ENCODE measurements around the gene CCNB3. TPM values are rescaled to one million over a fixed set of nuclear protein-coding genes. Genes with fewer than 3 reads are reported as not detected.

CCNB3 gene
- total and polyA plus RNA-seq, 2 of the 4 experiments (the other 2 are of a cell fraction), result 0.09 to 0.18 TPM

- H3K4me2 ChIP-seq (ENCODE audit: low read depth, low read length), result no peak overlapping the region
- no TSS peak for BruUV-seq (replicated peaks)
- no peak overlapping the region for H3K4ac ChIP-seq (ENCODE audit: low read depth, low read length)
- H3K36me3 ChIP-seq (ENCODE audit: control insufficient read depth, insufficient read depth, low read length), result no peaks in the 10 kb centered on the region
- no peaks in the 10 kb centered on the region for H3K9me1 ChIP-seq (ENCODE audit: insufficient read depth, low read length)
- no peak overlapping the region for H3K18ac ChIP-seq (ENCODE audit: low read depth, low read length)
- no peak for TF ChIP-seq ELK1 (IDR thresholded peaks at IDR 0.05; ENCODE audit: borderline replicate concordance, low read depth, low read length)
- TF ChIP-seq BHLHE40 (IDR thresholded peaks at IDR 0.05; ENCODE audit: low read depth, low read length), result no peak
- TF ChIP-seq FOS (IDR thresholded peaks at IDR 0.05; ENCODE audit: low read depth, low read length), result no peak
- TF ChIP-seq CEBPB (IDR thresholded peaks at IDR 0.05; ENCODE audit: low read depth, low read length), result no peak
- no peak for TF ChIP-seq CHD1 (IDR thresholded peaks at IDR 0.05; ENCODE audit: low read depth, low read length)
- no peak for TF ChIP-seq RCOR1 (IDR thresholded peaks at IDR 0.05; ENCODE audit: insufficient replicate concordance, low read length)
- no peak for TF ChIP-seq POLR2A (IDR thresholded peaks at IDR 0.05; ENCODE audit: low read depth, low read length)
- TF ChIP-seq MAFK (IDR thresholded peaks at IDR 0.05; ENCODE audit: low read depth, low read length), result no peak
- no peak for TF ChIP-seq CTCF (conservative IDR thresholded peaks at IDR 0.05; ENCODE audit: low read depth, low read length)
- TF ChIP-seq RAD21 (IDR thresholded peaks at IDR 0.05; ENCODE audit: low read length), result no peak
- no peak for TF ChIP-seq SMC3 (IDR thresholded peaks at IDR 0.05; ENCODE audit: low read depth, low read length)
- TF ChIP-seq RFX5 (IDR thresholded peaks at IDR 0.05; ENCODE audit: low read depth, low read length), result no peak
- TF ChIP-seq MAZ (IDR thresholded peaks at IDR 0.05; ENCODE audit: borderline replicate concordance, low read depth, low read length), result no peak
- TF ChIP-seq NFE2L2 (IDR thresholded peaks at IDR 0.05; ENCODE audit: low read depth, low read length), result no peak
- no peak for TF ChIP-seq MXI1 (IDR thresholded peaks at IDR 0.05; ENCODE audit: borderline replicate concordance, low read depth, low read length)
- no peak for TF ChIP-seq USF2 (IDR thresholded peaks at IDR 0.05; ENCODE audit: low read depth, low read length)
- no peak overlapping the region for H2BK20ac ChIP-seq (ENCODE audit: low read depth, low read length)
- no peak overlapping the region for H3K23ac ChIP-seq (ENCODE audit: low read depth, low read length)
- H3K9ac ChIP-seq (ENCODE audit: low read depth, low read length), result no peak overlapping the region
- no CpG with 5 or more reads among the region's 9 CpGs for WGBS, 2 experiments (ENCODE audit: extremely low coverage in 2 of 2, insufficient read length in 1 of 2)
- in situ Hi-C loops (cut with MboI; ENCODE audit: low sequenced_read_pairs) (no loop called here), dilution Hi-C loops (cut with HindIII; ENCODE audit: low sequenced_read_pairs, unreplicated experiment) (no loop called here), intact Hi-C loops (cut with micrococcal nuclease) (no loop called here)
- H3K79me1 ChIP-seq (ENCODE audit: low read depth in 1 of 2, low read length in 2 of 2), result no peaks in the 10 kb centered on the region
- no peak overlapping the region for H3K14ac ChIP-seq (replicated peaks; ENCODE audit: low read depth, low read length)
- no peaks in the 10 kb centered on the region for H3K4me1 ChIP-seq (ENCODE audit: control insufficient read depth, insufficient read depth, low read length)
- no peak overlapping the region for H4K91ac ChIP-seq (ENCODE audit: insufficient read depth, low read depth, low read length)
- H3K4me3 ChIP-seq (ENCODE audit: insufficient read depth, low read depth, low read length), result no peak overlapping the region
- DNase-seq (no peak), ATAC-seq (ENCODE audit: low read depth) (no peak)
- POLR2A ChIA-PET (ENCODE audit: unreplicated experiment), result no interaction called here
- no peak overlapping the region for H2BK5ac ChIP-seq (ENCODE audit: low read depth, low read length, poor library complexity, severe bottlenecking)
- H2BK15ac ChIP-seq (ENCODE audit: low read depth, low read length), result no peak overlapping the region
- no peak overlapping the region for H4K5ac ChIP-seq (ENCODE audit: low read depth, low read length)
- H2AFZ ChIP-seq (replicated peaks; ENCODE audit: low read length, poor library complexity), result no peak overlapping the region
- CTCF ChIA-PET, result no interaction called here
- no peaks in the 10 kb centered on the region for H4K20me1 ChIP-seq (ENCODE audit: insufficient read depth, low read length)
- H3K27ac ChIP-seq (ENCODE audit: insufficient read depth, low read length), result no peak overlapping the region
- peaks cover 10% of the 10 kb centered on the region for H3K27me3 ChIP-seq (ENCODE audit: control insufficient read depth, insufficient read depth, low read length)
- H2AK5ac ChIP-seq (ENCODE audit: low read depth, low read length), result no peak overlapping the region
- no peak overlapping the region for H2AK9ac ChIP-seq (replicated peaks; ENCODE audit: low read depth, low read length, poor library complexity)
- H4K8ac ChIP-seq (ENCODE audit: low read depth in 2 of 2, low read length in 2 of 2), result no peak overlapping the region
- H2BK120ac ChIP-seq (ENCODE audit: low read depth, low read length), result no peak overlapping the region
- H3K9me3 ChIP-seq (ENCODE audit: control insufficient read depth, insufficient read depth, low read length), result no peaks in the 10 kb centered on the region
- H3K56ac ChIP-seq (ENCODE audit: extremely low read depth, insufficient read depth, low read length), result no peak overlapping the region
Observed at GRCh38 chrX:50188859-50189600, 15.5 kb upstream of the CCNB3 start.
